HG03064 (cell line): ENCODE measurements around the gene MXI1.

Experiments used
- ATAC-seq: cut with Tn5 transposase; IDR thresholded peaks from one replicate; pipeline ENCODE4 v1.9.1; 2021; ENCODE audit warnings: low read depth; ENCODE audit not compliant: unreplicated experiment

Gene MXI1

GRCh38 chr10:110212119-110213006 lies 5.0 kb downstream of the MXI1 start:
- no peak for ATAC-seq

- ATAC-seq = no peak
Observed at GRCh38 chr10:110214371-110214826, 7.0 kb downstream of the MXI1 start.

- ATAC-seq = no peak
Observed at GRCh38 chr10:110215286-110216170, 8.1 kb downstream of the MXI1 start.

- ATAC-seq = no peak
Observed at GRCh38 chr10:110216240-110216639, 8.8 kb downstream of the MXI1 start.

GRCh38 chr10:110216942-110217661 lies 9.7 kb downstream of the MXI1 start:
- no peak for ATAC-seq

- ATAC-seq = no peak
Observed at GRCh38 chr10:110217662-110218008, 10.2 kb downstream of the MXI1 start.

GRCh38 chr10:110218632-110219031 lies 11.2 kb downstream of the MXI1 start:
- ATAC-seq = no peak

GRCh38 chr10:110219884-110220283 lies 12.5 kb downstream of the MXI1 start:
- no peak for ATAC-seq

GRCh38 chr10:110220398-110220797 lies 13.0 kb downstream of the MXI1 start:
- ATAC-seq = no peak

GRCh38 chr10:110221044-110221720 lies 13.8 kb downstream of the MXI1 start:
- ATAC-seq = no peak

GRCh38 chr10:110221721-110222261 lies 14.4 kb downstream of the MXI1 start:
- ATAC-seq = peak; percentile 38

GRCh38 chr10:110222641-110223297 lies 15.4 kb downstream of the MXI1 start:
- no peak for ATAC-seq

GRCh38 chr10:110223298-110223925 lies 16.0 kb downstream of the MXI1 start:
- ATAC-seq = no peak

- no peak for ATAC-seq
Observed at GRCh38 chr10:110224992-110225391, 17.6 kb downstream of the MXI1 start.

GRCh38 chr10:110225441-110225755 lies 18.0 kb downstream of the MXI1 start:
- ATAC-seq = peak; percentile 9

- ATAC-seq = peak; percentile 67
Observed at GRCh38 chr10:110225756-110226542, 18.5 kb downstream of the MXI1 start.

- no peak for ATAC-seq
Observed at GRCh38 chr10:110226543-110226925, 19.1 kb downstream of the MXI1 start.

- ATAC-seq = no peak
Observed at GRCh38 chr10:110226926-110227641, 19.7 kb downstream of the MXI1 start.
